ENCODE data around the gene NEU2. TPM values are rescaled to one million over a fixed set of nuclear protein-coding genes. Genes with fewer than 3 reads are reported as not detected.

NEU2 gene
- total and polyA plus RNA-seq, 2 of the 13 experiments (the other 11 are each of a cell fraction or from before 2014, with no cell fraction given), result not detected

GRCh38 chr2:233063976-233064411, 31.5 kb downstream of the NEU2 start (continued):
- TF ChIP-seq ZNF318 (CRISPR knock-in tag; IDR thresholded peaks at IDR 0.05) (no peak), TFE3 (CRISPR knock-in tag; IDR thresholded peaks at IDR 0.05) (no peak), SIX4 (CRISPR knock-in tag; IDR thresholded peaks at IDR 0.05) (no peak), DBP (CRISPR knock-in tag; IDR thresholded peaks at IDR 0.05; ENCODE audit: not compliant biosample characterization) (no peak), HMGXB3 (CRISPR knock-in tag; IDR thresholded peaks at IDR 0.05; ENCODE audit: borderline replicate concordance) (no peak), RCOR2 (CRISPR knock-in tag; IDR thresholded peaks at IDR 0.05) (no peak), FOXA3 (CRISPR knock-in tag; IDR thresholded peaks at IDR 0.05) (no peak), ZNF609 (CRISPR knock-in tag; IDR thresholded peaks at IDR 0.05; ENCODE audit: borderline replicate concordance) (0 out of 2 replicates have a peak, but pooled peaks have one; percentile 23)

Data from HepG2 (cell line).